C4-2B (cell line): Measurements from ENCODE around the gene DUSP9.
A peak's percentile ranks its signal among the peaks of the same experiment; 100 is the strongest.

ENCODE experiments used
- H3K27ac ChIP-seq: fragments of 450-650 bp; 2 replicates; pipeline ENCODE4 v1.5.1; 2017
- ZFX ChIP-seq: fragments of 450-650 bp; IDR thresholded peaks from 2 replicates; pipeline ENCODE4 v1.6.1; 2017
- TF ChIP-seq, protein P1 (sequence below): fragments of 450-650 bp; conservative IDR thresholded peaks from 2 replicates; pipeline ENCODE4 v1.5.1; 2017; ENCODE audit warnings: mild to moderate bottlenecking

DUSP9 gene

GRCh38 chrX:153669174-153669890 lies 22.3 kb downstream of the DUSP9 start:
- no peak for TF ChIP-seq ZFX
- TF ChIP-seq, protein P1, sequence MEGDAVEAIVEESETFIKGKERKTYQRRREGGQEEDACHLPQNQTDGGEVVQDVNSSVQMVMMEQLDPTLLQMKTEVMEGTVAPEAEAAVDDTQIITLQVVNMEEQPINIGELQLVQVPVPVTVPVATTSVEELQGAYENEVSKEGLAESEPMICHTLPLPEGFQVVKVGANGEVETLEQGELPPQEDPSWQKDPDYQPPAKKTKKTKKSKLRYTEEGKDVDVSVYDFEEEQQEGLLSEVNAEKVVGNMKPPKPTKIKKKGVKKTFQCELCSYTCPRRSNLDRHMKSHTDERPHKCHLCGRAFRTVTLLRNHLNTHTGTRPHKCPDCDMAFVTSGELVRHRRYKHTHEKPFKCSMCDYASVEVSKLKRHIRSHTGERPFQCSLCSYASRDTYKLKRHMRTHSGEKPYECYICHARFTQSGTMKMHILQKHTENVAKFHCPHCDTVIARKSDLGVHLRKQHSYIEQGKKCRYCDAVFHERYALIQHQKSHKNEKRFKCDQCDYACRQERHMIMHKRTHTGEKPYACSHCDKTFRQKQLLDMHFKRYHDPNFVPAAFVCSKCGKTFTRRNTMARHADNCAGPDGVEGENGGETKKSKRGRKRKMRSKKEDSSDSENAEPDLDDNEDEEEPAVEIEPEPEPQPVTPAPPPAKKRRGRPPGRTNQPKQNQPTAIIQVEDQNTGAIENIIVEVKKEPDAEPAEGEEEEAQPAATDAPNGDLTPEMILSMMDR = peak; percentile 82
- no peak overlapping the region for H3K27ac ChIP-seq

DNA sequence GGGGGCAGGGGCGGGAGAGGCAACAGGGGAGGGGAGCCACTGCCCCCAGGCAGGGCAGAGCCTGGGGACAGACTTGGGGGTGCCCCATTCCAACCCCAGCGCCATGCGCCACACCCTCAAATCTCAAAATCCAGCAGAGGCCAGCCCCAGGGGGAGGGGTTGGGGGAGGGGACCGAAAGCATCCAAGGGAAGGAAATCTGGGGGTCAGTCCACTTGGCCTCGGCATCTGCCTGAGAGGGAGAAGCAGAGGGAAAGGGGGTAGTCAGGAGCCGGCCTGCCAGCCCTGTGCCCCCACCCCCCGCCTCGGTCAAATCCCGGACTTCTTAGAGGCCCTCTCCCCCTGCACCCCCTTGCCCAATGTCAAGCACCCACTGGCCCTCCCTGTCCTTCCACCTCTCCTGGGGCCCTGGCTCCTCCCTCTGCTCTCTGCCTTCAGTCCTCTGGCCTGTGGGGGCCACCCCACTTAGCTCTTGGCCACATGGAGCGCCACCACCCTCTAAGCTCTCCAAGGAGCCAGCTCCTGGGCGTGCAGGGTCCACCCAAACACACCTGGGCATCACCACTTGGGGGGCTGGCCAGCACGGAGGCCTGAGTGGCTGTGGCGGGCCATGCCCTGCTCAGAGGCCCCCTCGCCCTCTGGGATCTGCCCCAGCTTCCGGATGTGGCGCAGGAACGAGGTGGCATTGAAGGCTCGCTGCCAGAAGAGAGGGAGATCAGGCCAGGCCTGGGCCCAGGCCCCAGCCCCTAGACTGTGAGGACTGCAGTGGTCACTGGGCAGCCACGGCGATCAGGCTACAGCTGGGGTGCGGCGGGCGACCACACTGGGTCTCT lies 23.1 kb downstream of the DUSP9 start:
- H3K27ac ChIP-seq = no peak overlapping the region
- TF ChIP-seq, protein P1 = no peak
- no peak for TF ChIP-seq ZFX

- TF ChIP-seq, protein P1 = no peak
- no peak overlapping the region for H3K27ac ChIP-seq
These were observed 24.0 kb downstream of the DUSP9 start for GRCh38 chrX:153670748-153671588.

DNA sequence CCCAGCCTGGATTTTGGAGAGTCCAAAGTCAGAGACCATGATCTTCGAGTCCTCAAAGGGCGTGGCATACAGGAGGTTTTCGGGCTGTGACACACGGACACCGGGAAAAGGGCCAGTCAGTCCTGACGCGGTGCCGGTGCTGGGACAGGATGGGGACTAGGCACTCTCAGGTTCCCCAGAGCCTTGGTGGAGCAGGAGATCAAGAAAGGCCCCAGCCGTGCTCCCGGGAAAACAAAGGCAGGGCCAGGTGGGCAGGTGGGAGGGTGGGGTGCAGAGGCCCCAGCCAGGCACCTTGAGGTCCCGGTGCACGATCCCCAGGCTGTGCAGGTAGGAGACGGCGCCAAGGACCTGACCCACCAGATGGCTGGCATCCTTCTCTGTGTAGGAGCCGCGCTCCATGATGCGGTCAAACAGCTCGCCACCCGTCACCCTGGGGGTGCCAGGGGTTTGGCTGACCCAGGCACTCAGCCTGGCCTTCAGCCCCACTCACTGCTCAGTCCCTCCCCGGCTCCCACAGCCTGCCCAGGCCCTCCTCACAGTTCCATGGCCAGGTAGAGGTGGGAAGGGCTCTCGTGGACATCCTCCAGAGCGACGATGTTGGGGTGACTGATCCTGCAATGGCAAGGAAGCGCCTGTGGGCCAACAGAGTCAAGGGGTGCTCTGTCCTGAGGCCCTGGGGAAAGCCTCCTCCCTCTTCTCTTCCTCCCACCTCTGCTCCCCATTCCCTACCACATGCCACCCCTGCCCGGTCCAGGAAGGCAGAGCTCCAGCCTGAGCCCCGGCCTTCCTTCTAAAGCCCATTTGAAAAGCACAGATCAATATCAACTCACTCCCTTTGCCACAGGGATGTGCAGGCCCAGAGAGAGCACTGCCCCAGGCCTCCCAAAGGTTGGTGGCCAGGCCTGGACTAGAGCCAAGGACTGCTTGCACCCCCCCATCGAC lies 24.9 kb downstream of the DUSP9 start:
- TF ChIP-seq ZFX = no peak
- TF ChIP-seq, protein P1 = no peak
- H3K27ac ChIP-seq = no peak overlapping the region

- H3K27ac ChIP-seq = no peak overlapping the region
- TF ChIP-seq ZFX = no peak
- TF ChIP-seq, protein P1 = no peak
These were observed 25.8 kb downstream of the DUSP9 start for GRCh38 chrX:153672531-153673427.
